Measurements from ENCODE around the gene AIRE. TPM values are rescaled to one million over a fixed set of nuclear protein-coding genes. Genes with fewer than 3 reads are reported as not detected.
"Not testable (repeated sequence)": the region's sequence is repeated elsewhere in the genome, so short reads cannot be mapped to it uniquely, and the experiment has no call there.

The AIRE gene
- total RNA-seq, 4 donors from 2014 or later: not detected

- intact Hi-C loops (cut with DNase I): loop anchor here (5.0 kb wide), 1 partner anchor 118 kb away; the partner anchor contains the start of gene LRRC3
- Histone ChIP-seq H3K27me3 (no peaks in the 10 kb centered on the region), H3K27ac (replicated peaks in 1 of 4) (peak within 1 kb of the TSS; percentile 96 to 99 (median 98)), H3K9me3 (no peaks in the 10 kb centered on the region), H3K36me3 (peaks cover 0 to 28% (median 22%) of the 10 kb centered on the region in 4 donors), H3K4me1 (peaks cover 10 to 25% (median 20%) of the 10 kb centered on the region in 4 donors), H3K4me3 (peak within 1 kb of the TSS; percentile 68 to 94 (median 75))
- TF ChIP-seq CTCF (IDR thresholded peaks at IDR 0.05) (peak in 1 of 3 experiments; percentile 25), POLR2A (IDR thresholded peaks at IDR 0.05; ENCODE audit: low read depth) (peak; percentile 84), POLR2AphosphoS5 (IDR thresholded peaks at IDR 0.05) (peak; percentile 99), EP300 (IDR thresholded peaks at IDR 0.05) (no peak)
- DNase-seq (ENCODE audit: extremely low spot score): peak; percentile 98
- 3% methylated on average over 13 of the region's 90 CpGs for WGBS
Measured at GRCh38 chr21:44338971-44339910, 53.6 kb downstream of the AIRE start, which contains the start of gene CFAP410. Gene CFAP410, minus strand, starts transcription at chr21:44339390. Its CDS starts 196 bp downstream, at chr21:44339194.

- Histone ChIP-seq H3K4me1 (peaks cover 10 to 25% (median 20%) of the 10 kb centered on the region in 4 donors), H3K27me3 (peaks cover 0 to 21% (median 0%) of the 10 kb centered on the region in 4 donors)
- intact Hi-C loops (cut with DNase I); DNase-seq (ENCODE audit: extremely low spot score); H3K9me3 ChIP-seq; H3K36me3 ChIP-seq; H3K27ac ChIP-seq (replicated peaks in 1 of 4); H3K4me3 ChIP-seq: not testable (repeated sequence)
- WGBS: 66% methylated on average over 12 of the region's 12 CpGs
Measured at GRCh38 chr21:44341726-44342458, 56.2 kb downstream of the AIRE start.

- H3K27ac ChIP-seq (replicated peaks in 1 of 4); H3K4me3 ChIP-seq; intact Hi-C loops (cut with DNase I); H3K9me3 ChIP-seq; H3K36me3 ChIP-seq; DNase-seq (ENCODE audit: extremely low spot score): not testable (repeated sequence)
- 72% methylated on average over 8 of the region's 8 CpGs for WGBS
- peaks cover 10 to 15% (median 14%) of the 10 kb centered on the region in 4 donors for H3K4me1 ChIP-seq
- H3K27me3 ChIP-seq: peaks cover 0 to 29% (median 0%) of the 10 kb centered on the region in 4 donors
Measured at GRCh38 chr21:44342981-44343380, 57.3 kb downstream of the AIRE start.

- Histone ChIP-seq H3K4me3 (no peak overlapping the region), H3K9me3 (no peaks in the 10 kb centered on the region), H3K27me3 (peaks cover 0 to 46% (median 7%) of the 10 kb centered on the region in 4 donors), H3K4me1 (peaks cover 4 to 9% (median 7%) of the 10 kb centered on the region in 4 donors), H3K36me3 (no peaks in the 10 kb centered on the region), H3K27ac (replicated peaks in 1 of 4) (no peak overlapping the region)
- DNase-seq (ENCODE audit: extremely low spot score): no peak
- TF ChIP-seq EP300 (IDR thresholded peaks at IDR 0.05) (no peak), POLR2AphosphoS5 (IDR thresholded peaks at IDR 0.05) (no peak), CTCF (IDR thresholded peaks at IDR 0.05) (no peak), POLR2A (IDR thresholded peaks at IDR 0.05; ENCODE audit: low read depth) (no peak)
- intact Hi-C loops (cut with DNase I): no loop called here
- 83% methylated on average over 12 of the region's 17 CpGs for WGBS
Measured at GRCh38 chr21:44344541-44345183, 59.0 kb downstream of the AIRE start.

- TF ChIP-seq POLR2AphosphoS5 (IDR thresholded peaks at IDR 0.05): no peak
- TF ChIP-seq CTCF (IDR thresholded peaks at IDR 0.05): no peak
- no peak for TF ChIP-seq EP300 (IDR thresholded peaks at IDR 0.05)
- TF ChIP-seq POLR2A (IDR thresholded peaks at IDR 0.05; ENCODE audit: low read depth): no peak
- DNase-seq (ENCODE audit: extremely low spot score): no peak
- no peaks in the 10 kb centered on the region for H3K9me3 ChIP-seq
- intact Hi-C loops (cut with DNase I): no loop called here
- H3K4me3 ChIP-seq: no peak overlapping the region
- no peaks in the 10 kb centered on the region for H3K36me3 ChIP-seq
- 54% methylated on average over 10 of the region's 11 CpGs for WGBS
- peaks cover 0 to 11% (median 7%) of the 10 kb centered on the region in 4 donors for H3K4me1 ChIP-seq
- peaks cover 0 to 54% (median 10%) of the 10 kb centered on the region in 4 donors for H3K27me3 ChIP-seq
- no peak overlapping the region for H3K27ac ChIP-seq (replicated peaks in 1 of 4)
Measured at GRCh38 chr21:44345495-44345894, 59.8 kb downstream of the AIRE start.
